Measurements from ENCODE around the gene MLNR. TPM values are rescaled to one million over a fixed set of nuclear protein-coding genes. Genes with fewer than 3 reads are reported as not detected.

The MLNR gene
- total and polyA plus RNA-seq, 9 of the 15 experiments (the other 6 are each of a cell fraction or from before 2014, with no cell fraction given), result not detected

GRCh38 chr13:49219647-49220035 lies 497 bp upstream of the MLNR start:
- BruUV-seq (replicated peaks), result no TSS peak
- TF ChIP-seq SMAD2 (IDR thresholded peaks at IDR 0.05; ENCODE audit: low read depth, low read length), result no peak
- no peak for TF ChIP-seq HDAC3 (IDR thresholded peaks at IDR 0.05; ENCODE audit: borderline replicate concordance, partially characterized antibody)
- TF ChIP-seq ZNF75A (CRISPR knock-in tag; IDR thresholded peaks at IDR 0.05), result no peak
- TF ChIP-seq, protein P1, sequence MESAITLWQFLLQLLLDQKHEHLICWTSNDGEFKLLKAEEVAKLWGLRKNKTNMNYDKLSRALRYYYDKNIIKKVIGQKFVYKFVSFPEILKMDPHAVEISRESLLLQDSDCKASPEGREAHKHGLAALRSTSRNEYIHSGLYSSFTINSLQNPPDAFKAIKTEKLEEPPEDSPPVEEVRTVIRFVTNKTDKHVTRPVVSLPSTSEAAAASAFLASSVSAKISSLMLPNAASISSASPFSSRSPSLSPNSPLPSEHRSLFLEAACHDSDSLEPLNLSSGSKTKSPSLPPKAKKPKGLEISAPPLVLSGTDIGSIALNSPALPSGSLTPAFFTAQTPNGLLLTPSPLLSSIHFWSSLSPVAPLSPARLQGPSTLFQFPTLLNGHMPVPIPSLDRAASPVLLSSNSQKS (CRISPR knock-in tag; IDR thresholded peaks at IDR 0.05), result no peak
- no peak for TF ChIP-seq ATF1 (CRISPR knock-in tag; IDR thresholded peaks at IDR 0.05)
- TF ChIP-seq ATF1 (tag; IDR thresholded peaks at IDR 0.05), result no peak
- TF ChIP-seq, protein P2, sequence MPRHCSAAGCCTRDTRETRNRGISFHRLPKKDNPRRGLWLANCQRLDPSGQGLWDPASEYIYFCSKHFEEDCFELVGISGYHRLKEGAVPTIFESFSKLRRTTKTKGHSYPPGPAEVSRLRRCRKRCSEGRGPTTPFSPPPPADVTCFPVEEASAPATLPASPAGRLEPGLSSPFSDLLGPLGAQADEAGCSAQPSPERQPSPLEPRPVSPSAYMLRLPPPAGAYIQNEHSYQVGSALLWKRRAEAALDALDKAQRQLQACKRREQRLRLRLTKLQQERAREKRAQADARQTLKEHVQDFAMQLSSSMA (CRISPR knock-in tag; IDR thresholded peaks at IDR 0.05), result no peak
- TF ChIP-seq HDAC1 (IDR thresholded peaks at IDR 0.05), result no peak
- no peak for TF ChIP-seq HNRNPK (IDR thresholded peaks at IDR 0.05; ENCODE audit: low read depth, low read length, poor library complexity, severe bottlenecking)
- TF ChIP-seq ZNF785 (CRISPR knock-in tag; IDR thresholded peaks at IDR 0.05), result no peak
- no peak for TF ChIP-seq ZNF121 (CRISPR knock-in tag; conservative IDR thresholded peaks at IDR 0.05)
- TF ChIP-seq ZFX (CRISPR knock-in tag; IDR thresholded peaks at IDR 0.05), result no peak
- TF ChIP-seq, protein P3, sequence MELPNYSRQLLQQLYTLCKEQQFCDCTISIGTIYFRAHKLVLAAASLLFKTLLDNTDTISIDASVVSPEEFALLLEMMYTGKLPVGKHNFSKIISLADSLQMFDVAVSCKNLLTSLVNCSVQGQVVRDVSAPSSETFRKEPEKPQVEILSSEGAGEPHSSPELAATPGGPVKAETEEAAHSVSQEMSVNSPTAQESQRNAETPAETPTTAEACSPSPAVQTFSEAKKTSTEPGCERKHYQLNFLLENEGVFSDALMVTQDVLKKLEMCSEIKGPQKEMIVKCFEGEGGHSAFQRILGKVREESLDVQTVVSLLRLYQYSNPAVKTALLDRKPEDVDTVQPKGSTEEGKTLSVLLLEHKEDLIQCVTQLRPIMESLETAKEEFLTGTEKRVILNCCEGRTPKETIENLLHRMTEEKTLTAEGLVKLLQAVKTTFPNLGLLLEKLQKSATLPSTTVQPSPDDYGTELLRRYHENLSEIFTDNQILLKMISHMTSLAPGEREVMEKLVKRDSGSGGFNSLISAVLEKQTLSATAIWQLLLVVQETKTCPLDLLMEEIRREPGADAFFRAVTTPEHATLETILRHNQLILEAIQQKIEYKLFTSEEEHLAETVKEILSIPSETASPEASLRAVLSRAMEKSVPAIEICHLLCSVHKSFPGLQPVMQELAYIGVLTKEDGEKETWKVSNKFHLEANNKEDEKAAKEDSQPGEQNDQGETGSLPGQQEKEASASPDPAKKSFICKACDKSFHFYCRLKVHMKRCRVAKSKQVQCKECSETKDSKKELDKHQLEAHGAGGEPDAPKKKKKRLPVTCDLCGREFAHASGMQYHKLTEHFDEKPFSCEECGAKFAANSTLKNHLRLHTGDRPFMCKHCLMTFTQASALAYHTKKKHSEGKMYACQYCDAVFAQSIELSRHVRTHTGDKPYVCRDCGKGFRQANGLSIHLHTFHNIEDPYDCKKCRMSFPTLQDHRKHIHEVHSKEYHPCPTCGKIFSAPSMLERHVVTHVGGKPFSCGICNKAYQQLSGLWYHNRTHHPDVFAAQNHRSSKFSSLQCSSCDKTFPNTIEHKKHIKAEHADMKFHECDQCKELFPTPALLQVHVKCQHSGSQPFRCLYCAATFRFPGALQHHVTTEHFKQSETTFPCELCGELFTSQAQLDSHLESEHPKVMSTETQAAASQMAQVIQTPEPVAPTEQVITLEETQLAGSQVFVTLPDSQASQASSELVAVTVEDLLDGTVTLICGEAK (IDR thresholded peaks at IDR 0.05), result no peak
- TF ChIP-seq, protein P3 (CRISPR knock-in tag; IDR thresholded peaks at IDR 0.05), result no peak

More at GRCh38 chr13:49219647-49220035, 497 bp upstream of the MLNR start:
- peak overlapping the region; percentile 41; the same call in 1 of the 2 replicates for H3K4me2 ChIP-seq (ENCODE audit: insufficient read depth, low read length)
- 42% methylated on average over 10 of the region's 17 CpGs for WGBS (ENCODE audit: insufficient coverage, low coverage, missing lambda C conversion rate)
- no peaks in the 10 kb centered on the region for H3K9me3 ChIP-seq (replicated peaks; ENCODE audit: control insufficient read depth, insufficient read depth, low read depth, low read length)
- ChIA-PET POLR2A (interaction anchor here (1.2 kb wide), 1 partner anchor 10 kb away, joined by 4 read pairs; no protein-coding TSS in a partner anchor), CTCF (ENCODE audit: low intra/inter-chr PET ratio) (no interaction called here)
- H3K4me3 ChIP-seq, result 0 out of 2 replicates have a peak overlapping the region, but pooled peaks have one; percentile 24
- H4K20me1 ChIP-seq (replicated peaks; ENCODE audit: control insufficient read depth, insufficient read depth, low read length), result no peaks in the 10 kb centered on the region
- peaks cover 0 to 7% of the 10 kb centered on the region in 2 experiments; a peak in 2 of 5 replicates for H3K27me3 ChIP-seq (ENCODE audit: control insufficient read depth in 2 of 2, insufficient read depth in 2 of 2, low read length in 2 of 2)
- in situ Hi-C loops (cut with MboI), result no loop called here
- ATAC-seq, result no peak
- intact Hi-C loops (cut with micrococcal nuclease), result no loop called here
- no peak for FAIRE-seq
- no peaks in the 10 kb centered on the region for H3K79me2 ChIP-seq (ENCODE audit: control insufficient read depth, insufficient read depth, low read length)
- H3K9ac ChIP-seq (ENCODE audit: insufficient read depth in 1 of 2, low read depth in 2 of 2, low read length in 2 of 2), result peak overlapping the region in 1 of 2 experiments; percentile 45; a peak in 1 of 4 replicates
- no peaks in the 10 kb centered on the region for H3K9me1 ChIP-seq (ENCODE audit: control insufficient read depth, insufficient read depth, low read length)
- H3K36me3 ChIP-seq (ENCODE audit: control insufficient read depth, insufficient read depth, low read length), result no peaks in the 10 kb centered on the region
- DNase-seq (ENCODE audit: extremely low read depth in 1 of 4, low spot score in 3 of 4), result no peak
- peaks cover 3 to 12% of the 10 kb centered on the region in 2 experiments; a peak in 3 of 5 replicates for H3K4me1 ChIP-seq (replicated peaks in 1 of 2; ENCODE audit: control insufficient read depth in 2 of 2, insufficient read depth in 2 of 2, low read length in 2 of 2)
- peak overlapping the region; percentile 55; the same call in 1 of the 2 replicates for H2AFZ ChIP-seq (ENCODE audit: low read depth, low read length)
- H3K27ac ChIP-seq (ENCODE audit: extremely low read depth, low read depth, low read length), result no peak overlapping the region
